ENCODE results near the gene C17orf58. TPM values are rescaled to one million over a fixed set of nuclear protein-coding genes. Genes with fewer than 3 reads are reported as not detected.
A peak's percentile ranks its signal among the peaks of the same experiment; 100 is the strongest.

C17orf58 gene
- total and polyA plus RNA-seq, 9 of the 15 experiments (the other 6 are each of a cell fraction or from before 2014, with no cell fraction given), result 8.6 to 37.4 (median 27.6) TPM

DNA sequence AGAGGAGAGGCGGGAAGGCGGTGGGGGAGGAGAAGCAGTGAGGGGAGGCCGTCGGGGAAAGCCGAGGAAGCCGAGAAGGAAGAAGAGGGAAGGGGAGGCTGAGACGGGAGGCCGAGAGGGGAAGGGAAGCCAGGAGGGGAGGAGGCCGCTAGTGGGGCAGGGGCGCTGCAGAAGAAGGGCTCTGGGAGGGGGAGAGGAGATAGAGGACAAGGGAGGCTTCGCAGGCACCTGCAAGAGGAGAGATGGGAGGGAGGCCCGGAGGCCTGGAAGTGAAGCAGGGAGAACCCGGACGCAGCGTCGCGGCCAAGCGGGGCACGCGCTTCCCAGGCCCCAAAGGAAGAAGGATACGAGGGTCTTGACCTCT, 2.3 kb downstream of the C17orf58 start (continued):
- TF ChIP-seq, protein P1, sequence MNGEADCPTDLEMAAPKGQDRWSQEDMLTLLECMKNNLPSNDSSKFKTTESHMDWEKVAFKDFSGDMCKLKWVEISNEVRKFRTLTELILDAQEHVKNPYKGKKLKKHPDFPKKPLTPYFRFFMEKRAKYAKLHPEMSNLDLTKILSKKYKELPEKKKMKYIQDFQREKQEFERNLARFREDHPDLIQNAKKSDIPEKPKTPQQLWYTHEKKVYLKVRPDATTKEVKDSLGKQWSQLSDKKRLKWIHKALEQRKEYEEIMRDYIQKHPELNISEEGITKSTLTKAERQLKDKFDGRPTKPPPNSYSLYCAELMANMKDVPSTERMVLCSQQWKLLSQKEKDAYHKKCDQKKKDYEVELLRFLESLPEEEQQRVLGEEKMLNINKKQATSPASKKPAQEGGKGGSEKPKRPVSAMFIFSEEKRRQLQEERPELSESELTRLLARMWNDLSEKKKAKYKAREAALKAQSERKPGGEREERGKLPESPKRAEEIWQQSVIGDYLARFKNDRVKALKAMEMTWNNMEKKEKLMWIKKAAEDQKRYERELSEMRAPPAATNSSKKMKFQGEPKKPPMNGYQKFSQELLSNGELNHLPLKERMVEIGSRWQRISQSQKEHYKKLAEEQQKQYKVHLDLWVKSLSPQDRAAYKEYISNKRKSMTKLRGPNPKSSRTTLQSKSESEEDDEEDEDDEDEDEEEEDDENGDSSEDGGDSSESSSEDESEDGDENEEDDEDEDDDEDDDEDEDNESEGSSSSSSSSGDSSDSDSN (IDR thresholded peaks at IDR 0.05; ENCODE audit: borderline replicate concordance in 1 of 2, low read depth in 2 of 2, low read length in 2 of 2), result peak in 1 of 2 experiments; percentile 69; a peak in 1 of 4 replicates
- peak; percentile 71 for TF ChIP-seq ARHGAP35 (IDR thresholded peaks at IDR 0.05; ENCODE audit: partially characterized antibody)
- no peak for TF ChIP-seq ZBED1 (IDR thresholded peaks at IDR 0.05)
- no peak for TF ChIP-seq ZNF263 (CRISPR knock-in tag; IDR thresholded peaks at IDR 0.05; ENCODE audit: borderline replicate concordance)
- no peak for TF ChIP-seq TSC22D4 (tag; IDR thresholded peaks at IDR 0.05)
- no peak for TF ChIP-seq ZNF121 (CRISPR knock-in tag; conservative IDR thresholded peaks at IDR 0.05)
- peak; percentile 40 for TF ChIP-seq NCOR1 (IDR thresholded peaks at IDR 0.05)
- TF ChIP-seq, protein P2, sequence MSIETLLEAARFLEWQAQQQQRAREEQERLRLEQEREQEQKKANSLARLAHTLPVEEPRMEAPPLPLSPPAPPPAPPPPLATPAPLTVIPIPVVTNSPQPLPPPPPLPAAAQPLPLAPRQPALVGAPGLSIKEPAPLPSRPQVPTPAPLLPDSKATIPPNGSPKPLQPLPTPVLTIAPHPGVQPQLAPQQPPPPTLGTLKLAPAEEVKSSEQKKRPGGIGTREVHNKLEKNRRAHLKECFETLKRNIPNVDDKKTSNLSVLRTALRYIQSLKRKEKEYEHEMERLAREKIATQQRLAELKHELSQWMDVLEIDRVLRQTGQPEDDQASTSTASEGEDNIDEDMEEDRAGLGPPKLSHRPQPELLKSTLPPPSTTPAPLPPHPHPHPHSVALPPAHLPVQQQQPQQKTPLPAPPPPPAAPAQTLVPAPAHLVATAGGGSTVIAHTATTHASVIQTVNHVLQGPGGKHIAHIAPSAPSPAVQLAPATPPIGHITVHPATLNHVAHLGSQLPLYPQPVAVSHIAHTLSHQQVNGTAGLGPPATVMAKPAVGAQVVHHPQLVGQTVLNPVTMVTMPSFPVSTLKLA (conservative IDR thresholded peaks at IDR 0.05), result peak in 1 of 2 experiments; percentile 25; a peak in 2 of 4 replicates
- TF ChIP-seq, protein P3, sequence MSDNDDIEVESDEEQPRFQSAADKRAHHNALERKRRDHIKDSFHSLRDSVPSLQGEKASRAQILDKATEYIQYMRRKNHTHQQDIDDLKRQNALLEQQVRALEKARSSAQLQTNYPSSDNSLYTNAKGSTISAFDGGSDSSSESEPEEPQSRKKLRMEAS (CRISPR knock-in tag; IDR thresholded peaks at IDR 0.05), result peak; percentile 55
- TF ChIP-seq ZBTB8A (IDR thresholded peaks at IDR 0.05; ENCODE audit: partially characterized antibody), result no peak
- 0 out of 2 replicates have a peak, but pooled peaks have one; percentile 51 for TF ChIP-seq ZNF830 (CRISPR knock-in tag; IDR thresholded peaks at IDR 0.05)
- TF ChIP-seq, protein P4, sequence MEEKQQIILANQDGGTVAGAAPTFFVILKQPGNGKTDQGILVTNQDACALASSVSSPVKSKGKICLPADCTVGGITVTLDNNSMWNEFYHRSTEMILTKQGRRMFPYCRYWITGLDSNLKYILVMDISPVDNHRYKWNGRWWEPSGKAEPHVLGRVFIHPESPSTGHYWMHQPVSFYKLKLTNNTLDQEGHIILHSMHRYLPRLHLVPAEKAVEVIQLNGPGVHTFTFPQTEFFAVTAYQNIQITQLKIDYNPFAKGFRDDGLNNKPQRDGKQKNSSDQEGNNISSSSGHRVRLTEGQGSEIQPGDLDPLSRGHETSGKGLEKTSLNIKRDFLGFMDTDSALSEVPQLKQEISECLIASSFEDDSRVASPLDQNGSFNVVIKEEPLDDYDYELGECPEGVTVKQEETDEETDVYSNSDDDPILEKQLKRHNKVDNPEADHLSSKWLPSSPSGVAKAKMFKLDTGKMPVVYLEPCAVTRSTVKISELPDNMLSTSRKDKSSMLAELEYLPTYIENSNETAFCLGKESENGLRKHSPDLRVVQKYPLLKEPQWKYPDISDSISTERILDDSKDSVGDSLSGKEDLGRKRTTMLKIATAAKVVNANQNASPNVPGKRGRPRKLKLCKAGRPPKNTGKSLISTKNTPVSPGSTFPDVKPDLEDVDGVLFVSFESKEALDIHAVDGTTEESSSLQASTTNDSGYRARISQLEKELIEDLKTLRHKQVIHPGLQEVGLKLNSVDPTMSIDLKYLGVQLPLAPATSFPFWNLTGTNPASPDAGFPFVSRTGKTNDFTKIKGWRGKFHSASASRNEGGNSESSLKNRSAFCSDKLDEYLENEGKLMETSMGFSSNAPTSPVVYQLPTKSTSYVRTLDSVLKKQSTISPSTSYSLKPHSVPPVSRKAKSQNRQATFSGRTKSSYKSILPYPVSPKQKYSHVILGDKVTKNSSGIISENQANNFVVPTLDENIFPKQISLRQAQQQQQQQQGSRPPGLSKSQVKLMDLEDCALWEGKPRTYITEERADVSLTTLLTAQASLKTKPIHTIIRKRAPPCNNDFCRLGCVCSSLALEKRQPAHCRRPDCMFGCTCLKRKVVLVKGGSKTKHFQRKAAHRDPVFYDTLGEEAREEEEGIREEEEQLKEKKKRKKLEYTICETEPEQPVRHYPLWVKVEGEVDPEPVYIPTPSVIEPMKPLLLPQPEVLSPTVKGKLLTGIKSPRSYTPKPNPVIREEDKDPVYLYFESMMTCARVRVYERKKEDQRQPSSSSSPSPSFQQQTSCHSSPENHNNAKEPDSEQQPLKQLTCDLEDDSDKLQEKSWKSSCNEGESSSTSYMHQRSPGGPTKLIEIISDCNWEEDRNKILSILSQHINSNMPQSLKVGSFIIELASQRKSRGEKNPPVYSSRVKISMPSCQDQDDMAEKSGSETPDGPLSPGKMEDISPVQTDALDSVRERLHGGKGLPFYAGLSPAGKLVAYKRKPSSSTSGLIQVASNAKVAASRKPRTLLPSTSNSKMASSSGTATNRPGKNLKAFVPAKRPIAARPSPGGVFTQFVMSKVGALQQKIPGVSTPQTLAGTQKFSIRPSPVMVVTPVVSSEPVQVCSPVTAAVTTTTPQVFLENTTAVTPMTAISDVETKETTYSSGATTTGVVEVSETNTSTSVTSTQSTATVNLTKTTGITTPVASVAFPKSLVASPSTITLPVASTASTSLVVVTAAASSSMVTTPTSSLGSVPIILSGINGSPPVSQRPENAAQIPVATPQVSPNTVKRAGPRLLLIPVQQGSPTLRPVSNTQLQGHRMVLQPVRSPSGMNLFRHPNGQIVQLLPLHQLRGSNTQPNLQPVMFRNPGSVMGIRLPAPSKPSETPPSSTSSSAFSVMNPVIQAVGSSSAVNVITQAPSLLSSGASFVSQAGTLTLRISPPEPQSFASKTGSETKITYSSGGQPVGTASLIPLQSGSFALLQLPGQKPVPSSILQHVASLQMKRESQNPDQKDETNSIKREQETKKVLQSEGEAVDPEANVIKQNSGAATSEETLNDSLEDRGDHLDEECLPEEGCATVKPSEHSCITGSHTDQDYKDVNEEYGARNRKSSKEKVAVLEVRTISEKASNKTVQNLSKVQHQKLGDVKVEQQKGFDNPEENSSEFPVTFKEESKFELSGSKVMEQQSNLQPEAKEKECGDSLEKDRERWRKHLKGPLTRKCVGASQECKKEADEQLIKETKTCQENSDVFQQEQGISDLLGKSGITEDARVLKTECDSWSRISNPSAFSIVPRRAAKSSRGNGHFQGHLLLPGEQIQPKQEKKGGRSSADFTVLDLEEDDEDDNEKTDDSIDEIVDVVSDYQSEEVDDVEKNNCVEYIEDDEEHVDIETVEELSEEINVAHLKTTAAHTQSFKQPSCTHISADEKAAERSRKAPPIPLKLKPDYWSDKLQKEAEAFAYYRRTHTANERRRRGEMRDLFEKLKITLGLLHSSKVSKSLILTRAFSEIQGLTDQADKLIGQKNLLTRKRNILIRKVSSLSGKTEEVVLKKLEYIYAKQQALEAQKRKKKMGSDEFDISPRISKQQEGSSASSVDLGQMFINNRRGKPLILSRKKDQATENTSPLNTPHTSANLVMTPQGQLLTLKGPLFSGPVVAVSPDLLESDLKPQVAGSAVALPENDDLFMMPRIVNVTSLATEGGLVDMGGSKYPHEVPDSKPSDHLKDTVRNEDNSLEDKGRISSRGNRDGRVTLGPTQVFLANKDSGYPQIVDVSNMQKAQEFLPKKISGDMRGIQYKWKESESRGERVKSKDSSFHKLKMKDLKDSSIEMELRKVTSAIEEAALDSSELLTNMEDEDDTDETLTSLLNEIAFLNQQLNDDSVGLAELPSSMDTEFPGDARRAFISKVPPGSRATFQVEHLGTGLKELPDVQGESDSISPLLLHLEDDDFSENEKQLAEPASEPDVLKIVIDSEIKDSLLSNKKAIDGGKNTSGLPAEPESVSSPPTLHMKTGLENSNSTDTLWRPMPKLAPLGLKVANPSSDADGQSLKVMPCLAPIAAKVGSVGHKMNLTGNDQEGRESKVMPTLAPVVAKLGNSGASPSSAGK (IDR thresholded peaks at IDR 0.05), result peak; percentile 95
- TF ChIP-seq RBM22 (IDR thresholded peaks at IDR 0.05; ENCODE audit: low read depth, low read length, poor library complexity, severe bottlenecking), result no peak
